Measurements from ENCODE around the gene FUNDC2.
A peak's percentile ranks its signal among the peaks of the same experiment; 100 is the strongest.

The FUNDC2 gene

DNA sequence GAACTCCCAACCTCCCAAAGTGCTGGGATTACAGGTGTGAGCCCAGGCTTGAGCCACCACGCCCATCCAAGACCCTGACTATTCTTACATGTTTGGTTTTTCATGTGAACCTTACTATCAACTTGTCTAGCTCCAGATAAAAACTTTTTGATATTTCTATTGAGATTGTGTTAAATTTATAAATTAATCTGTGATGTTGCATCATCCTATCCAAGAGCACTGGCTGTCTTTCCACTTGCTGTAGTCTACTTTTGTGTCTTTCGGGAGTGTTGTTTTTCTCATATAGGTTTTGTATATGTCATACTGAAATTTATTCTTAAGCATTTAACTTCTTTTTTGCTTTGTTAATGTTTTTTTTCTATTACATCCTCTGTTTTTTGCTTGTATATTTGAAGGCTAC lies 79.3 kb downstream of the FUNDC2 start:
- no peak for FAIRE-seq
- no peak for DNase-seq (ENCODE audit: insufficient read length, low spot score)
- TF ChIP-seq, protein P1, sequence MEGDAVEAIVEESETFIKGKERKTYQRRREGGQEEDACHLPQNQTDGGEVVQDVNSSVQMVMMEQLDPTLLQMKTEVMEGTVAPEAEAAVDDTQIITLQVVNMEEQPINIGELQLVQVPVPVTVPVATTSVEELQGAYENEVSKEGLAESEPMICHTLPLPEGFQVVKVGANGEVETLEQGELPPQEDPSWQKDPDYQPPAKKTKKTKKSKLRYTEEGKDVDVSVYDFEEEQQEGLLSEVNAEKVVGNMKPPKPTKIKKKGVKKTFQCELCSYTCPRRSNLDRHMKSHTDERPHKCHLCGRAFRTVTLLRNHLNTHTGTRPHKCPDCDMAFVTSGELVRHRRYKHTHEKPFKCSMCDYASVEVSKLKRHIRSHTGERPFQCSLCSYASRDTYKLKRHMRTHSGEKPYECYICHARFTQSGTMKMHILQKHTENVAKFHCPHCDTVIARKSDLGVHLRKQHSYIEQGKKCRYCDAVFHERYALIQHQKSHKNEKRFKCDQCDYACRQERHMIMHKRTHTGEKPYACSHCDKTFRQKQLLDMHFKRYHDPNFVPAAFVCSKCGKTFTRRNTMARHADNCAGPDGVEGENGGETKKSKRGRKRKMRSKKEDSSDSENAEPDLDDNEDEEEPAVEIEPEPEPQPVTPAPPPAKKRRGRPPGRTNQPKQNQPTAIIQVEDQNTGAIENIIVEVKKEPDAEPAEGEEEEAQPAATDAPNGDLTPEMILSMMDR (IDR thresholded peaks at IDR 0.05; ENCODE audit: insufficient read depth, missing control alignments): no peak

DNA sequence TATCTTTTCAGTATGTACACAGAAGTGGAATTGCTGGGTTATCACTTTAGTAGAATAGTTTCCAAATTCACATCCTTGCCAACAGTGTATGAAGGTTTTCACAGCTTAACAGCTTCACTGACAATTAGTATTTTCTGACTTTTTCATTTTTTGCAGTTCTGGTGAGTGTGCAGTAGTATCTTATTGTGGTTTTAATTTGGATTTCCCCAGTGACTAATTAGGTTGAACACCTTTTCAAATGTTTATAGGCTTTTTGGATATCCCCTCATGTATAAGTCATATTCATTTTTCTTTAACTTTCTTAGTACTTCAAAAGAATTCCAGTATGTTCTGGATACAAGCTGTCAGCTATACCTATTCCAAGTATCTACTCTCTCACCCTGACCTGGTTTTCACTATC lies 81.8 kb downstream of the FUNDC2 start:
- TF ChIP-seq, protein P1 (IDR thresholded peaks at IDR 0.05; ENCODE audit: insufficient read depth, missing control alignments): no peak
- DNase-seq (ENCODE audit: insufficient read length, low spot score) (no peak), FAIRE-seq (peak; percentile 69)

All from D721Med (cell line).